PC-9 (cell line): ENCODE results near the gene NAGLU. TPM values are rescaled to one million over a fixed set of nuclear protein-coding genes. Genes with fewer than 3 reads are reported as not detected.
A peak's percentile ranks its signal among the peaks of the same experiment; 100 is the strongest.

Experiments
- BruUV-seq: library from RNA; stranded (reverse); fragments of 400-500 nt; replicated peaks from 2 replicates; lab custom pipeline; 2021; lab: Mats Ljungman, UMichigan
- CTCF ChIA-PET: fragments of 300-600 bp; sonication (Branson Sonifier 250); formaldehyde crosslinking; loops from one replicate; lab custom pipeline; 2022; ENCODE audit warnings: antibody characterized with exemption; lab: Charles Lee
- POLR2A ChIA-PET: fragments of 300-600 bp; sonication (Branson Sonifier 250); formaldehyde crosslinking; loops from one replicate; lab custom pipeline; 2022; ENCODE audit warnings: antibody characterized with exemption; ENCODE audit not compliant: unreplicated experiment; lab: Charles Lee
- DNase-seq, 2 experiments: peaks; one replicate each; pipeline versions ENCODE4 v3.0.0 to v3.0.0-alpha.2; 2015 to 2022; ENCODE audit warnings: mixed read lengths in 1 of 2
- H2AFZ ChIP-seq: fragments of 200-600 bp; sonication (generic); 2 replicates; pipeline ENCODE4 v1.8.1; 2017; ENCODE audit warnings: antibody characterized with exemption
- H3F3A ChIP-seq: fragments of 200-600 bp; sonication (generic); 2 replicates; pipeline ENCODE4 v1.8.1; 2017; ENCODE audit warnings: antibody characterized with exemption, mild to moderate bottlenecking, low read depth; ENCODE audit not compliant: insufficient read depth
- H3K27ac ChIP-seq: fragments of 200-600 bp; sonication (generic); 2 replicates; pipeline ENCODE4 v1.6.1; 2016; ENCODE audit warnings: mixed run types
- H3K27me3 ChIP-seq: fragments of 200-600 bp; sonication (generic); 2 replicates; pipeline ENCODE4 v1.6.1; 2016; ENCODE audit warnings: low read depth, mixed run types; ENCODE audit not compliant: insufficient read depth
- H3K36me3 ChIP-seq: fragments of 200-600 bp; sonication (generic); 2 replicates; pipeline ENCODE4 v1.6.1; 2016; ENCODE audit warnings: low read depth, mixed run types
- H3K4me1 ChIP-seq: fragments of 200-600 bp; sonication (generic); replicated peaks from 2 replicates; pipeline ENCODE4 v1.6.1; 2016; ENCODE audit warnings: mixed run types; ENCODE audit not compliant: insufficient read depth
- H3K4me2 ChIP-seq: fragments of 200-600 bp; sonication (generic); 2 replicates; pipeline ENCODE4 v1.6.1; 2017; ENCODE audit warnings: mixed run types
- H3K4me3 ChIP-seq: fragments of 200-600 bp; sonication (generic); 2 replicates; pipeline ENCODE4 v1.6.1; 2016; ENCODE audit warnings: mixed run types
- H3K79me2 ChIP-seq: fragments of 200-600 bp; sonication (generic); 2 replicates; pipeline ENCODE4 v1.6.1; 2017; ENCODE audit warnings: low read depth, mixed run types
- H3K9me2 ChIP-seq: fragments of 200-600 bp; sonication (generic); 2 replicates; pipeline ENCODE4 v1.8.1; 2017; ENCODE audit warnings: mild to moderate bottlenecking; ENCODE audit not compliant: insufficient read depth
- H3K9me3 ChIP-seq: fragments of 200-600 bp; sonication (generic); 2 replicates; pipeline ENCODE4 v1.8.1; 2016; ENCODE audit warnings: low read depth; ENCODE audit not compliant: insufficient read depth
- H4K20me1 ChIP-seq: fragments of 200-600 bp; sonication (generic); 2 replicates; pipeline ENCODE4 v1.8.1; 2017; ENCODE audit not compliant: insufficient read depth
- CTCF ChIP-seq: fragments of 200-600 bp; sonication (generic); conservative IDR thresholded peaks from 2 replicates; pipeline ENCODE4 v1.6.1; 2017; ENCODE audit warnings: mixed run types, antibody characterized with exemption, mild to moderate bottlenecking, moderate library complexity
- EZH2 ChIP-seq: fragments of 200-600 bp; sonication (generic); IDR thresholded peaks from 2 replicates; pipeline ENCODE4 v1.8.0; 2017; ENCODE audit warnings: antibody characterized with exemption, low read depth
- intact Hi-C: fragments of 100-400 bp; cut with micrococcal nuclease; formaldehyde crosslinking; loops from one replicate; pipeline ENCODE4 v1.10.0; 2022; ENCODE audit not compliant: unreplicated experiment
- total RNA-seq: library from RNA; stranded (reverse); gene quantifications from 2 replicates; pipeline ENCODE4 v1.2.3, GENCODE V29; 2021

The NAGLU gene
- total RNA-seq, 1 experiment from 2014 or later = 18.2 TPM

- intact Hi-C loops = no loop called here
- DNase-seq = no peak
- ChIA-PET CTCF (interaction anchor here (0.5 kb wide), 1 partner anchor 362 kb away, joined by 4 read pairs; no protein-coding TSS in a partner anchor), POLR2A (no interaction called here)
- Histone ChIP-seq H3K9me2 (no peaks in the 10 kb centered on the region), H4K20me1 (no peaks in the 10 kb centered on the region), H3K9me3 (no peaks in the 10 kb centered on the region), H2AFZ (no peak overlapping the region), H3K4me3 (no peak overlapping the region), H3K36me3 (peaks cover 23% of the 10 kb centered on the region), H3K27ac (no peak overlapping the region), H3F3A (peaks cover 58% of the 10 kb centered on the region), H3K4me2 (peak overlapping the region; percentile 78; the same call in 1 of the 2 replicates), H3K27me3 (no peaks in the 10 kb centered on the region), H3K4me1 (peaks cover 21% of the 10 kb centered on the region), H3K79me2 (peaks cover 42% of the 10 kb centered on the region)
- no peak for TF ChIP-seq CTCF
- no peak for TF ChIP-seq EZH2
- BruUV-seq = no TSS peak
Measured at GRCh38 chr17:42568341-42569111, 32.5 kb downstream of the NAGLU start.

GRCh38 chr17:42571435-42572225, 35.6 kb downstream of the NAGLU start:
- no peak for DNase-seq
- Histone ChIP-seq H3K27ac (no peak overlapping the region), H3K79me2 (peaks cover 32% of the 10 kb centered on the region), H3F3A (peaks cover 42% of the 10 kb centered on the region), H3K9me3 (no peaks in the 10 kb centered on the region), H3K9me2 (no peaks in the 10 kb centered on the region), H3K4me2 (no peak overlapping the region), H4K20me1 (no peaks in the 10 kb centered on the region), H3K36me3 (0 out of 2 replicates have a peak, but pooled peaks cover 15% of the 10 kb centered on the region), H3K27me3 (no peaks in the 10 kb centered on the region), H3K4me3 (no peak overlapping the region), H3K4me1 (peaks cover 12% of the 10 kb centered on the region), H2AFZ (no peak overlapping the region)
- intact Hi-C loops = no loop called here
- CTCF ChIA-PET = no interaction called here
- TF ChIP-seq EZH2 (no peak), CTCF (no peak)
- BruUV-seq = no TSS peak
- POLR2A ChIA-PET = interaction anchor here (0.7 kb wide), 1 partner anchor 227 kb away, joined by 9 read pairs; no protein-coding TSS in a partner anchor

- CTCF ChIA-PET = no interaction called here
- Histone ChIP-seq H2AFZ (no peak overlapping the region), H3K27me3 (no peaks in the 10 kb centered on the region), H3K9me3 (no peaks in the 10 kb centered on the region), H3K36me3 (0 out of 2 replicates have a peak, but pooled peaks cover 15% of the 10 kb centered on the region), H3K4me3 (no peak overlapping the region), H3K9me2 (no peaks in the 10 kb centered on the region), H4K20me1 (no peaks in the 10 kb centered on the region), H3K4me2 (no peak overlapping the region), H3K4me1 (peaks cover 11% of the 10 kb centered on the region; the same call in 1 of the 2 replicates), H3F3A (peaks cover 49% of the 10 kb centered on the region), H3K27ac (no peak overlapping the region), H3K79me2 (peaks cover 32% of the 10 kb centered on the region)
- intact Hi-C loops = no loop called here
- POLR2A ChIA-PET = no interaction called here
- no peak for DNase-seq
- TF ChIP-seq EZH2 (no peak), CTCF (no peak)
- no TSS peak for BruUV-seq
Measured at GRCh38 chr17:42573095-42573494, 37.1 kb downstream of the NAGLU start.
